Left ventricle myocardium inferior (tissue), 1 donor: Measurements from ENCODE around the gene MID1IP1. TPM values are rescaled to one million over a fixed set of nuclear protein-coding genes. Genes with fewer than 3 reads are reported as not detected.

Source experiments
- DNase-seq: peaks from one replicate; pipeline ENCODE4 v3.0.0-alpha.2; 2020
- H3K27ac ChIP-seq: fragments of 200-600 bp; replicated peaks from 2 replicates; pipeline ENCODE4 v1.8.0; 2021
- H3K27me3 ChIP-seq: fragments of 200-600 bp; 2 replicates; pipeline ENCODE4 v1.8.0; 2021; ENCODE audit warnings: low read depth
- H3K36me3 ChIP-seq: fragments of 200-600 bp; 2 replicates; pipeline ENCODE4 v1.8.0; 2021
- H3K4me1 ChIP-seq: fragments of 200-600 bp; 2 replicates; pipeline ENCODE4 v1.8.0; 2021
- H3K4me3 ChIP-seq: fragments of 200-600 bp; 2 replicates; pipeline ENCODE4 v1.8.0; 2021; ENCODE audit warnings: mild to moderate bottlenecking, moderate library complexity
- H3K9me3 ChIP-seq: fragments of 200-600 bp; replicated peaks from 2 replicates; pipeline ENCODE4 v1.8.0; 2021
- intact Hi-C: fragments of 100-400 bp; cut with micrococcal nuclease; formaldehyde crosslinking; loops from one replicate; pipeline ENCODE4 v1.11.0; 2022
- total RNA-seq: library from RNA; stranded (reverse); fragmentation: NEBNext Ultra II Directional; extraction: Animal tissue kit (Norgen Biotek cat#: 25700); gene quantifications from one replicate; pipeline ENCODE4 v1.2.1, GENCODE V29; 2021
- TF ChIP-seq, protein P1 (sequence below): fragments of 200-600 bp; IDR thresholded peaks from 2 replicates; pipeline ENCODE4 v1.8.0; 2021; ENCODE audit warnings: antibody characterized with exemption, mild to moderate bottlenecking, borderline replicate concordance
- donor health status: DM: no; HTN: yes; CAD: no; lungs with severe emphysema.

The MID1IP1 gene
- total RNA-seq, 1 donor from 2014 or later = 30.9 TPM

DNA sequence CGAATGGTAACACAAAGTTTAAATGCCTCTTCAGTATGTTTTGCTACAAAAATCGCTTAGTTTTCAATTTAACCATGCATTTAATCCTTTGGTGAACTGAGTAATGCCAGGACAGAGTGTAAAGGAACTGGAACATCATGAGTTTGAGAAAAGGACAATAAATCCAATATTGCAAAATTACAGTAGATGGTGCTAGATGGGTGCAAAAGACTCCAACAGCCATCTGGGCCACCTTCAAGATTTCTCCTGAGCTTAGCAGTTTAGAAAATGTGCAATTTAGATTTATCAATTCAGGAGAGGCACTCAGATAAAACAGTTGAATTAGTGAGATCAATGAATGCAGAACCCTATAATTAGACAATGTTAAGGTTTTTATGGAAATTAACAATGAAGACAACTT lies 33.2 kb upstream of the MID1IP1 start:
- Histone ChIP-seq H3K27ac (no peak overlapping the region), H3K36me3 (no peaks in the 10 kb centered on the region), H3K4me1 (no peaks in the 10 kb centered on the region), H3K9me3 (no peaks in the 10 kb centered on the region), H3K4me3 (no peak overlapping the region), H3K27me3 (no peaks in the 10 kb centered on the region)
- intact Hi-C loops = no loop called here
- TF ChIP-seq, protein P1, sequence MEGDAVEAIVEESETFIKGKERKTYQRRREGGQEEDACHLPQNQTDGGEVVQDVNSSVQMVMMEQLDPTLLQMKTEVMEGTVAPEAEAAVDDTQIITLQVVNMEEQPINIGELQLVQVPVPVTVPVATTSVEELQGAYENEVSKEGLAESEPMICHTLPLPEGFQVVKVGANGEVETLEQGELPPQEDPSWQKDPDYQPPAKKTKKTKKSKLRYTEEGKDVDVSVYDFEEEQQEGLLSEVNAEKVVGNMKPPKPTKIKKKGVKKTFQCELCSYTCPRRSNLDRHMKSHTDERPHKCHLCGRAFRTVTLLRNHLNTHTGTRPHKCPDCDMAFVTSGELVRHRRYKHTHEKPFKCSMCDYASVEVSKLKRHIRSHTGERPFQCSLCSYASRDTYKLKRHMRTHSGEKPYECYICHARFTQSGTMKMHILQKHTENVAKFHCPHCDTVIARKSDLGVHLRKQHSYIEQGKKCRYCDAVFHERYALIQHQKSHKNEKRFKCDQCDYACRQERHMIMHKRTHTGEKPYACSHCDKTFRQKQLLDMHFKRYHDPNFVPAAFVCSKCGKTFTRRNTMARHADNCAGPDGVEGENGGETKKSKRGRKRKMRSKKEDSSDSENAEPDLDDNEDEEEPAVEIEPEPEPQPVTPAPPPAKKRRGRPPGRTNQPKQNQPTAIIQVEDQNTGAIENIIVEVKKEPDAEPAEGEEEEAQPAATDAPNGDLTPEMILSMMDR = peak; percentile 55
- no peak for DNase-seq

DNA sequence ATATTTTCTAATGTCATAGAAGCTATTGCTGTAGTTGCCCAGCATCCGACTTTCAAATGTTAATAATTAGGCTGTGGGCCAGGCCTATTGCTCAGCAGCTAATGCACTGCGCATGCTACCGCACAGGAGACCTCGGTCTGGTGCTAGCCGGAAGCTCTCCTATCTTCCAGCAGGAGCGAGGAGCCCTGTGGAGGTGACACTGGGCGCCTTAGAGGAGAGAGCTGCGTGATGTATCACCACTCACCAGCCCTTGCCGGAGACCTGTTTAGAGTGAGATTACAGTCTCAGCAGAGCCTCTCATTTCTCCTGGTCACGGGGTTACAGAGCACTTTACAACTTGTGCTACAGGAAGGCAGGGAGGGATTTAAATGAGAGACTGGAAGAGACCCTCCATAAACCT lies 31.1 kb upstream of the MID1IP1 start:
- no peak overlapping the region for H3K27ac ChIP-seq
- H3K4me3 ChIP-seq = no peak overlapping the region
- intact Hi-C loops = no loop called here
- DNase-seq = no peak
- H3K4me1 ChIP-seq = no peaks in the 10 kb centered on the region
- H3K27me3 ChIP-seq = no peaks in the 10 kb centered on the region
- H3K9me3 ChIP-seq = no peaks in the 10 kb centered on the region
- TF ChIP-seq, protein P1 = no peak
- H3K36me3 ChIP-seq = no peaks in the 10 kb centered on the region

- intact Hi-C loops = no loop called here
Measured at GRCh38 chrX:38774249-38774648, 27.0 kb upstream of the MID1IP1 start.

DNA sequence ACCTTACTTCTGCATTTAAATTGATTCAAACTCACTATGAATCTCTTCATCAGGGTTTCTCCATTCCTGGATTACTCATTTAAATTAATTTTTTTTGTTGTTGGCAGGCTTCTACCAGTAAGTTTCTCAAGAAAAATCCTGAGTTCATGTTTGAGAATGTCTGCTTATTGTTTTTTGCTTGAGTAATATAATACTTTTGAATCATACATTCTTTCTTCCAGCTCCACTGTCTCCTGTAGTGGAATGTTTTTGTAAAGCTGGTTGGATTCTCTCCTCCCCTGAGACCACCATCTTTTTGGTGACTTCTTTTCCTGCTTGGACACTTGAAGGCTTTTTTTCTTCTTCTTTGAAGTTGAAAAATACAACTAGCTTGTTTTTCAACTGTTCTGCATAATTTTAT lies 4.3 kb upstream of the MID1IP1 start:
- TF ChIP-seq, protein P1 = no peak
- DNase-seq = no peak
- Histone ChIP-seq H3K27me3 (no peaks in the 10 kb centered on the region), H3K36me3 (no peaks in the 10 kb centered on the region), H3K4me1 (no peaks in the 10 kb centered on the region), H3K4me3 (no peak overlapping the region), H3K27ac (no peak overlapping the region), H3K9me3 (no peaks in the 10 kb centered on the region)
- intact Hi-C loops = no loop called here

More at GRCh38 chrX:38774249-38774648, 27.0 kb upstream of the MID1IP1 start:
- H3K27ac ChIP-seq = no peak overlapping the region
- no peaks in the 10 kb centered on the region for H3K36me3 ChIP-seq
- TF ChIP-seq, protein P1 = no peak
- H3K27me3 ChIP-seq = no peaks in the 10 kb centered on the region
- H3K4me3 ChIP-seq = no peak overlapping the region
- no peaks in the 10 kb centered on the region for H3K4me1 ChIP-seq
- no peaks in the 10 kb centered on the region for H3K9me3 ChIP-seq
- DNase-seq = no peak

DNA sequence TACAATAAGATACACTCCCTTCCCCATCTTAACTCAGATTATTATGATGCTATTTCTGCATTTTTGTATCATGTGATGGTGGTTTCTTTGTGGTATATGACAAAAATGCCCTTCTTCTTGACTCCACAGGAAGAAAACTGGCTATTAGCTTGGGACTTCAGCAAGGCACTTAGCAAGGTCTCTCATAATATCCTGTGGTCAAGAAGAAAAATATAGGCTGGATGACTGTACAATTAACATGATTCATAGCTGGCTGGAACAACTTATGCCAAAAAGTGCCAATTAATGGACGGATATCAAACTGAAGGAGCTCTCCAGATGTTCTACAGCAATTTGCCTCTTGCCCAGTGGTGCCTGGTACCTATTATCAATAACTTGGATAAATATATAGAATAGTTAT lies 2.3 kb upstream of the MID1IP1 start:
- Histone ChIP-seq H3K9me3 (no peaks in the 10 kb centered on the region), H3K36me3 (no peaks in the 10 kb centered on the region), H3K4me1 (peaks cover 15% of the 10 kb centered on the region), H3K27me3 (no peaks in the 10 kb centered on the region), H3K4me3 (no peak overlapping the region), H3K27ac (no peak overlapping the region)
- no peak for DNase-seq
- intact Hi-C loops = no loop called here
- TF ChIP-seq, protein P1 = no peak
